CD4-positive, CD25-positive, alpha-beta regulatory T cell (primary cell): ENCODE data around the gene PUM1. TPM values are rescaled to one million over a fixed set of nuclear protein-coding genes. Genes with fewer than 3 reads are reported as not detected.

Source experiments
- ATAC-seq, 2 donors: fragments of 150-1000 bp; cut with Tn5 transposase; one replicate each; pipeline ENCODE4 v1.10.0; 2021; ENCODE audit warnings: low read depth in 2 of 2, moderate number of reproducible peaks in 2 of 2, moderate library complexity in 1 of 2
- DNase-seq, 3 donors: peaks; one replicate each; pipeline versions ENCODE4 v3.0.0 to v3.0.0-alpha.2; 2012 to 2022; ENCODE audit warnings: mixed read lengths in 1 of 3
- H3K27ac ChIP-seq: one replicate; pipeline ENCODE4 v1.7.0; 2013; ENCODE audit warnings: mild to moderate bottlenecking, low read length; ENCODE audit not compliant: insufficient read depth, poor library complexity, severe bottlenecking
- H3K27me3 ChIP-seq: one replicate; pipeline ENCODE4 v1.7.0; 2013; ENCODE audit warnings: low read length; ENCODE audit not compliant: control insufficient read depth, insufficient read depth
- H3K36me3 ChIP-seq: one replicate; pipeline ENCODE4 v1.7.0; 2013; ENCODE audit warnings: mild to moderate bottlenecking, low read length, moderate library complexity; ENCODE audit not compliant: control insufficient read depth, insufficient read depth
- H3K4me1 ChIP-seq: 2 replicates; pipeline ENCODE4 v1.7.0; 2013; ENCODE audit warnings: mild to moderate bottlenecking, low read length; ENCODE audit not compliant: insufficient read depth, control insufficient read depth, poor library complexity, severe bottlenecking
- H3K4me3 ChIP-seq: one replicate; pipeline ENCODE4 v1.7.0; 2013; ENCODE audit warnings: low read depth, mild to moderate bottlenecking, low read length, moderate library complexity
- H3K9me3 ChIP-seq, 2 experiments: 1 replicate in 1 of 2; 2 replicates in 1 of 2; pipeline ENCODE4 v1.7.0; 2013; ENCODE audit warnings: low read length in 2 of 2, mild to moderate bottlenecking in 1 of 2, moderate library complexity in 1 of 2; ENCODE audit not compliant: control insufficient read depth in 2 of 2
- H3K27ac Mint-ChIP-seq, 3 donors: one replicate each; pipeline ENCODE4 v1.8.0; 2020 to 2022; ENCODE audit warnings: mild to moderate bottlenecking in 3 of 3, mixed read lengths in 3 of 3, moderate library complexity in 2 of 3
- H3K27me3 Mint-ChIP-seq: one replicate; pipeline ENCODE4 v1.8.0; 2022; ENCODE audit warnings: mild to moderate bottlenecking, mixed read lengths
- H3K36me3 Mint-ChIP-seq: one replicate; pipeline ENCODE4 v1.8.0; 2020; ENCODE audit warnings: mixed read lengths
- H3K4me1 Mint-ChIP-seq, 4 donors: one replicate each; pipeline ENCODE4 v1.8.0; 2020 to 2022; ENCODE audit warnings: mixed read lengths in 4 of 4, mild to moderate bottlenecking in 1 of 4
- H3K4me3 Mint-ChIP-seq, 4 donors: one replicate each; pipeline ENCODE4 v1.8.0; 2020 to 2022; ENCODE audit warnings: mild to moderate bottlenecking in 4 of 4, mixed read lengths in 4 of 4, moderate library complexity in 3 of 4
- H3K9me3 Mint-ChIP-seq, 7 donors: one replicate each; pipeline ENCODE4 v1.8.0; 2020 to 2022; ENCODE audit warnings: mixed read lengths in 7 of 7, mild to moderate bottlenecking in 3 of 7, moderate library complexity in 2 of 7
- polyA plus RNA-seq, 4 donors: library from polyadenylated mRNA; unstranded; fragments of 300-500 nt; fragmentation: Illumina TruSeq; gene quantifications; one replicate each; pipeline ENCODE4 v1.2.3, GENCODE V29; 2021
- total RNA-seq: library from RNA; stranded (reverse); gene quantifications from one replicate; pipeline ENCODE4 v1.2.3, GENCODE V29; 2022

PUM1 gene
- total and polyA plus RNA-seq, 5 donors from 2014 or later: 108 to 283 (median 136) TPM

GRCh38 chr1:30930631-30931173 is 134.8 kb downstream of the PUM1 start:
- ATAC-seq: no peak
- Histone ChIP-seq H3K27ac (no peak overlapping the region), H3K36me3 (peaks cover 33% of the 10 kb centered on the region), H3K4me1 (no peaks in the 10 kb centered on the region), H3K9me3 (no peaks in the 10 kb centered on the region), H3K27me3 (no peaks in the 10 kb centered on the region), H3K4me3 (no peak overlapping the region)
- DNase-seq: no peak
- H3K9me3 Mint-ChIP-seq: peaks cover 0 to 2% (median 0%) of the 10 kb centered on the region in 7 donors
- no peaks in the 10 kb centered on the region for H3K27me3 Mint-ChIP-seq
- peaks cover 0 to 4% (median 2%) of the 10 kb centered on the region in 4 donors for H3K4me1 Mint-ChIP-seq
- H3K27ac Mint-ChIP-seq: peak overlapping the region in 1 of 3 donors; percentile 9
- H3K36me3 Mint-ChIP-seq: peaks cover 20% of the 10 kb centered on the region
- no peak overlapping the region for H3K4me3 Mint-ChIP-seq

GRCh38 chr1:30929944-30930525 is 135.5 kb downstream of the PUM1 start:
- H3K36me3 Mint-ChIP-seq: peaks cover 18% of the 10 kb centered on the region
- H3K4me3 Mint-ChIP-seq: no peak overlapping the region
- peaks cover 0 to 2% (median 0%) of the 10 kb centered on the region in 7 donors for H3K9me3 Mint-ChIP-seq
- H3K27me3 Mint-ChIP-seq: peaks cover 4% of the 10 kb centered on the region
- no peak overlapping the region for H3K4me3 ChIP-seq
- DNase-seq (no peak), ATAC-seq (peak in 1 of 2 donors; percentile 7)
- H3K9me3 ChIP-seq: no peaks in the 10 kb centered on the region
- H3K27ac Mint-ChIP-seq: peak overlapping the region in 1 of 3 donors; percentile 9
- peaks cover 0 to 4% (median 2%) of the 10 kb centered on the region in 4 donors for H3K4me1 Mint-ChIP-seq
- H3K4me1 ChIP-seq: no peaks in the 10 kb centered on the region
- peaks cover 29% of the 10 kb centered on the region for H3K36me3 ChIP-seq
- H3K27me3 ChIP-seq: no peaks in the 10 kb centered on the region
- H3K27ac ChIP-seq: no peak overlapping the region

GRCh38 chr1:30929135-30929889 is 136.2 kb downstream of the PUM1 start:
- Histone ChIP-seq H3K27me3 (no peaks in the 10 kb centered on the region), H3K4me3 (no peak overlapping the region), H3K27ac (no peak overlapping the region), H3K36me3 (peaks cover 21% of the 10 kb centered on the region), H3K4me1 (no peaks in the 10 kb centered on the region), H3K9me3 (no peaks in the 10 kb centered on the region)
- Mint-ChIP-seq H3K36me3 (peaks cover 12% of the 10 kb centered on the region), H3K4me1 (peaks cover 0 to 4% (median 2%) of the 10 kb centered on the region in 4 donors), H3K27ac (peak overlapping the region in 2 of 3 donors; percentile 9 to 24), H3K27me3 (peaks cover 8% of the 10 kb centered on the region), H3K4me3 (peak overlapping the region in 1 of 4 donors; percentile 3), H3K9me3 (peaks cover 0 to 2% (median 0%) of the 10 kb centered on the region in 7 donors)
- DNase-seq: peak in 2 of 3 donors; percentile 49 to 54
- ATAC-seq: peak; percentile 54 to 61

GRCh38 chr1:30928789-30929134 is 136.8 kb downstream of the PUM1 start:
- Mint-ChIP-seq H3K27ac (no peak overlapping the region), H3K36me3 (peaks cover 7% of the 10 kb centered on the region), H3K4me1 (peaks cover 0 to 4% (median 2%) of the 10 kb centered on the region in 4 donors), H3K4me3 (no peak overlapping the region), H3K27me3 (peaks cover 8% of the 10 kb centered on the region), H3K9me3 (peaks cover 0 to 2% (median 0%) of the 10 kb centered on the region in 7 donors)
- DNase-seq (no peak), ATAC-seq (no peak)
- no peaks in the 10 kb centered on the region for H3K27me3 ChIP-seq
- no peaks in the 10 kb centered on the region for H3K4me1 ChIP-seq
- no peaks in the 10 kb centered on the region for H3K9me3 ChIP-seq
- H3K27ac ChIP-seq: no peak overlapping the region
- peaks cover 16% of the 10 kb centered on the region for H3K36me3 ChIP-seq
- no peak overlapping the region for H3K4me3 ChIP-seq

- Mint-ChIP-seq H3K9me3 (peaks cover 0 to 2% (median 0%) of the 10 kb centered on the region in 7 donors), H3K27me3 (peaks cover 8% of the 10 kb centered on the region), H3K4me1 (peaks cover 0 to 4% (median 2%) of the 10 kb centered on the region in 4 donors), H3K36me3 (peaks cover 6% of the 10 kb centered on the region), H3K27ac (no peak overlapping the region), H3K4me3 (no peak overlapping the region)
- ATAC-seq (no peak), DNase-seq (no peak)
- peaks cover 10% of the 10 kb centered on the region for H3K36me3 ChIP-seq
- H3K27ac ChIP-seq: no peak overlapping the region
- no peak overlapping the region for H3K4me3 ChIP-seq
- H3K27me3 ChIP-seq: no peaks in the 10 kb centered on the region
- H3K9me3 ChIP-seq: no peaks in the 10 kb centered on the region
- H3K4me1 ChIP-seq: no peaks in the 10 kb centered on the region
Observed at GRCh38 chr1:30928171-30928570, 137.3 kb downstream of the PUM1 start.

- H3K27ac Mint-ChIP-seq: peak overlapping the region in 1 of 3 donors; percentile 84
- H3K4me1 ChIP-seq: no peaks in the 10 kb centered on the region
Observed at GRCh38 chr1:30927448-30927847, 138.1 kb downstream of the PUM1 start.

GRCh38 chr1:30923597-30923996 is 141.9 kb downstream of the PUM1 start:
- H3K4me3 ChIP-seq: no peak overlapping the region
- no peak overlapping the region for H3K27ac ChIP-seq
- peaks cover 0 to 4% (median 0%) of the 10 kb centered on the region in 4 donors for H3K4me1 Mint-ChIP-seq
- H3K4me3 Mint-ChIP-seq: no peak overlapping the region
- no peaks in the 10 kb centered on the region for H3K36me3 ChIP-seq
- H3K4me1 ChIP-seq: no peaks in the 10 kb centered on the region
- H3K27ac Mint-ChIP-seq: peak overlapping the region in 1 of 3 donors; percentile 2
- ATAC-seq: no peak
- H3K36me3 Mint-ChIP-seq: no peaks in the 10 kb centered on the region
- no peaks in the 10 kb centered on the region for H3K9me3 ChIP-seq
- no peak for DNase-seq
- H3K27me3 Mint-ChIP-seq: peaks cover 18% of the 10 kb centered on the region
- H3K27me3 ChIP-seq: no peaks in the 10 kb centered on the region
- peaks cover 0 to 2% (median 0%) of the 10 kb centered on the region in 7 donors for H3K9me3 Mint-ChIP-seq

More at GRCh38 chr1:30927448-30927847, 138.1 kb downstream of the PUM1 start:
- Mint-ChIP-seq H3K36me3 (no peaks in the 10 kb centered on the region), H3K27me3 (peaks cover 8% of the 10 kb centered on the region), H3K9me3 (peaks cover 0 to 2% (median 0%) of the 10 kb centered on the region in 7 donors), H3K4me1 (peaks cover 0 to 4% (median 2%) of the 10 kb centered on the region in 4 donors), H3K4me3 (no peak overlapping the region)
- no peak overlapping the region for H3K4me3 ChIP-seq
- H3K27ac ChIP-seq: no peak overlapping the region
- H3K27me3 ChIP-seq: no peaks in the 10 kb centered on the region
- ATAC-seq (no peak), DNase-seq (no peak)
- no peaks in the 10 kb centered on the region for H3K9me3 ChIP-seq
- H3K36me3 ChIP-seq: peaks cover 6% of the 10 kb centered on the region
